Endodermal cell (in vitro differentiated cells): ENCODE data around the gene ACAN. TPM values are rescaled to one million over a fixed set of nuclear protein-coding genes. Genes with fewer than 3 reads are reported as not detected.
"Not testable (repeated sequence)": the region's sequence is repeated elsewhere in the genome, so short reads cannot be mapped to it uniquely, and the experiment has no call there.

Experiments used
- DNase-seq: peaks from one replicate; pipeline ENCODE4 v3.0.0-alpha.2; 2017
- H3K27ac ChIP-seq: 2 replicates; pipeline ENCODE4 v1.5.1; 2013; ENCODE audit warnings: mild to moderate bottlenecking, low read depth, low read length, moderate library complexity
- H3K27me3 ChIP-seq: 2 replicates; pipeline ENCODE4 v1.6.1; 2013; ENCODE audit warnings: mild to moderate bottlenecking, low read length, moderate library complexity; ENCODE audit not compliant: insufficient read depth, control insufficient read depth, poor library complexity, severe bottlenecking
- H3K36me3 ChIP-seq: 2 replicates; pipeline ENCODE4 v1.7.0; 2013; ENCODE audit warnings: mild to moderate bottlenecking, low read length, moderate library complexity; ENCODE audit not compliant: control insufficient read depth, insufficient read depth
- H3K4me1 ChIP-seq: one replicate; pipeline ENCODE4 v1.7.0; 2013; ENCODE audit warnings: low read length; ENCODE audit not compliant: control insufficient read depth, insufficient read depth
- H3K4me3 ChIP-seq: 2 replicates; pipeline ENCODE4 v1.5.1; 2013; ENCODE audit warnings: mild to moderate bottlenecking, low read length, moderate library complexity
- H3K9ac ChIP-seq: 2 replicates; pipeline ENCODE4 v1.6.1; 2013; ENCODE audit warnings: mild to moderate bottlenecking, low read length, moderate library complexity; ENCODE audit not compliant: poor library complexity, severe bottlenecking; ENCODE audit errors: extremely low read depth
- H3K9me3 ChIP-seq: 2 replicates; pipeline ENCODE4 v1.6.1; 2013; ENCODE audit warnings: mild to moderate bottlenecking, low read length, moderate library complexity; ENCODE audit not compliant: control insufficient read depth
- H3K27ac Mint-ChIP-seq: 2 replicates; pipeline ENCODE4 v1.8.0; 2020; ENCODE audit warnings: mixed read lengths
- H3K27me3 Mint-ChIP-seq: 2 replicates; pipeline ENCODE4 v1.8.0; 2021; ENCODE audit warnings: mild to moderate bottlenecking, mixed read lengths; ENCODE audit not compliant: insufficient read depth
- H3K36me3 Mint-ChIP-seq: 2 replicates; pipeline ENCODE4 v1.8.0; 2020; ENCODE audit warnings: low read depth, mixed read lengths
- H3K4me1 Mint-ChIP-seq: 2 replicates; pipeline ENCODE4 v1.8.0; 2020; ENCODE audit warnings: mixed read lengths
- H3K4me3 Mint-ChIP-seq: 2 replicates; pipeline ENCODE4 v1.8.0; 2020; ENCODE audit warnings: mild to moderate bottlenecking, moderate library complexity, mixed read lengths
- H3K9me3 Mint-ChIP-seq: 2 replicates; pipeline ENCODE4 v1.8.0; 2020; ENCODE audit warnings: mild to moderate bottlenecking, mixed read lengths
- CTCF ChIP-seq: fragments of 200-600 bp; sonication (generic); conservative IDR thresholded peaks from 2 replicates; pipeline ENCODE4 v1.5.0; 2021; ENCODE audit warnings: antibody characterized with exemption, mild to moderate bottlenecking
- WGBS, 2 experiments: methylation state at CpG; one replicate each; pipeline versions ENCODE4 v1.1.5 to v1.1.7; 2013; ENCODE audit warnings: missing lambda C conversion rate in 2 of 2, mixed read lengths in 1 of 2; ENCODE audit not compliant: insufficient coverage in 1 of 2, insufficient read length in 1 of 2; 5-methylcytosine and 5-hydroxymethylcytosine counted together
- total RNA-seq, 2 donors: library from RNA; stranded (reverse); fragmentation: NEBNext Ultra II Directional in 1 of 2; extraction: Animal tissue kit (Norgen Biotek cat#: 25700) in 1 of 2; gene quantifications; 2 replicates in 1 of 2; 3 replicates in 1 of 2; pipeline ENCODE4 v1.2.1, GENCODE V29; 2021

The ACAN gene
- total RNA-seq, 2 donors from 2014 or later = 0.38 to 0.75 TPM

GRCh38 chr15:88917760-88918159 is 114.5 kb downstream of the ACAN start:
- 91 to 100% methylated on average over 2 to 5 of the region's 5 CpGs for WGBS, 2 experiments
- peaks cover 4% of the 10 kb centered on the region for H3K27me3 Mint-ChIP-seq
- Histone ChIP-seq H3K27me3 (no peaks in the 10 kb centered on the region), H3K36me3 (no peaks in the 10 kb centered on the region), H3K9me3 (no peaks in the 10 kb centered on the region), H3K27ac (no peak overlapping the region), H3K4me1 (no peaks in the 10 kb centered on the region), H3K9ac (no peak overlapping the region), H3K4me3 (no peak overlapping the region)
- no peak for TF ChIP-seq CTCF
- H3K4me3 Mint-ChIP-seq = no peak overlapping the region
- no peaks in the 10 kb centered on the region for H3K9me3 Mint-ChIP-seq
- no peaks in the 10 kb centered on the region for H3K36me3 Mint-ChIP-seq
- no peak for DNase-seq
- H3K27ac Mint-ChIP-seq = no peak overlapping the region
- H3K4me1 Mint-ChIP-seq = peaks cover 8% of the 10 kb centered on the region

- no peaks in the 10 kb centered on the region for H3K36me3 ChIP-seq
- no peak overlapping the region for H3K4me3 ChIP-seq
- no peak overlapping the region for H3K9ac ChIP-seq
- Mint-ChIP-seq H3K27me3 (peaks cover 4% of the 10 kb centered on the region), H3K27ac (no peak overlapping the region), H3K9me3 (no peaks in the 10 kb centered on the region), H3K4me1 (peaks cover 4% of the 10 kb centered on the region), H3K4me3 (no peak overlapping the region), H3K36me3 (no peaks in the 10 kb centered on the region)
- no peaks in the 10 kb centered on the region for H3K4me1 ChIP-seq
- WGBS, 2 experiments = 91% methylated on average over 4 of the region's 4 CpGs; no CpG with 5 or more reads in 1 of the 2 experiments
- no peak for TF ChIP-seq CTCF
- H3K9me3 ChIP-seq = no peaks in the 10 kb centered on the region
- H3K27ac ChIP-seq = no peak overlapping the region
- no peaks in the 10 kb centered on the region for H3K27me3 ChIP-seq
- no peak for DNase-seq
Measured at GRCh38 chr15:88918738-88919137, 115.5 kb downstream of the ACAN start.

GRCh38 chr15:88920186-88920891 is 117.1 kb downstream of the ACAN start:
- H3K4me1 Mint-ChIP-seq = peaks cover 3% of the 10 kb centered on the region

GRCh38 chr15:88920892-88921435 is 117.7 kb downstream of the ACAN start:
- H3K27ac Mint-ChIP-seq, H3K4me1 Mint-ChIP-seq, H3K27me3 Mint-ChIP-seq, H3K36me3 ChIP-seq, H3K4me3 ChIP-seq, H3K36me3 Mint-ChIP-seq, H3K27me3 ChIP-seq, H3K27ac ChIP-seq, H3K9me3 ChIP-seq, DNase-seq, H3K4me1 ChIP-seq, H3K4me3 Mint-ChIP-seq, H3K9ac ChIP-seq: not testable (repeated sequence)
- peaks cover 16% of the 10 kb centered on the region for H3K9me3 Mint-ChIP-seq
- 97% methylated on average over 5 to 12 of the region's 12 CpGs for WGBS, 2 experiments

More at GRCh38 chr15:88920186-88920891, 117.1 kb downstream of the ACAN start:
- no peaks in the 10 kb centered on the region for H3K36me3 Mint-ChIP-seq
- 93 to 95% methylated on average over 8 to 9 of the region's 9 CpGs for WGBS, 2 experiments
- no peaks in the 10 kb centered on the region for H3K4me1 ChIP-seq
- DNase-seq = no peak
- no peak overlapping the region for H3K4me3 ChIP-seq
- peaks cover 4% of the 10 kb centered on the region for H3K27me3 Mint-ChIP-seq
- no peaks in the 10 kb centered on the region for H3K27me3 ChIP-seq
- H3K27ac ChIP-seq = no peak overlapping the region
- no peak for TF ChIP-seq CTCF
- no peaks in the 10 kb centered on the region for H3K36me3 ChIP-seq
- H3K4me3 Mint-ChIP-seq = no peak overlapping the region
- H3K9me3 Mint-ChIP-seq = peaks cover 10% of the 10 kb centered on the region
- H3K9ac ChIP-seq = no peak overlapping the region
- H3K9me3 ChIP-seq = no peaks in the 10 kb centered on the region
- H3K27ac Mint-ChIP-seq = no peak overlapping the region
